IMR-90 (cell line): ENCODE measurements around the gene OR10A3.

Experiments used
- POLR2A ChIP-seq: IDR thresholded peaks from 2 replicates; pipeline ENCODE4 v1.6.1; 2012; ENCODE audit warnings: mild to moderate bottlenecking, low read depth, low read length
- RAD21 ChIP-seq: IDR thresholded peaks from 2 replicates; pipeline ENCODE4 v1.6.1; 2012; ENCODE audit warnings: low read length, improper control_type of control experiment
- TF ChIP-seq, protein P1 (sequence below): conservative IDR thresholded peaks from 2 replicates; pipeline ENCODE4 v1.5.1; 2012; ENCODE audit warnings: mild to moderate bottlenecking, low read depth, low read length, improper control_type of control experiment
- TF ChIP-seq, protein P2 (sequence below): fragments of 150-350 bp; IDR thresholded peaks from 2 replicates; pipeline ENCODE4 v1.6.1; 2016; ENCODE audit warnings: low read depth, mild to moderate bottlenecking, low read length, moderate library complexity, borderline replicate concordance
- TF ChIP-seq, protein P3 (sequence below): fragments of 150-350 bp; IDR thresholded peaks from 2 replicates; pipeline ENCODE4 v1.6.1; 2017; ENCODE audit warnings: mild to moderate bottlenecking, antibody characterized with exemption, low read length, low read depth

- TF ChIP-seq, protein P1, sequence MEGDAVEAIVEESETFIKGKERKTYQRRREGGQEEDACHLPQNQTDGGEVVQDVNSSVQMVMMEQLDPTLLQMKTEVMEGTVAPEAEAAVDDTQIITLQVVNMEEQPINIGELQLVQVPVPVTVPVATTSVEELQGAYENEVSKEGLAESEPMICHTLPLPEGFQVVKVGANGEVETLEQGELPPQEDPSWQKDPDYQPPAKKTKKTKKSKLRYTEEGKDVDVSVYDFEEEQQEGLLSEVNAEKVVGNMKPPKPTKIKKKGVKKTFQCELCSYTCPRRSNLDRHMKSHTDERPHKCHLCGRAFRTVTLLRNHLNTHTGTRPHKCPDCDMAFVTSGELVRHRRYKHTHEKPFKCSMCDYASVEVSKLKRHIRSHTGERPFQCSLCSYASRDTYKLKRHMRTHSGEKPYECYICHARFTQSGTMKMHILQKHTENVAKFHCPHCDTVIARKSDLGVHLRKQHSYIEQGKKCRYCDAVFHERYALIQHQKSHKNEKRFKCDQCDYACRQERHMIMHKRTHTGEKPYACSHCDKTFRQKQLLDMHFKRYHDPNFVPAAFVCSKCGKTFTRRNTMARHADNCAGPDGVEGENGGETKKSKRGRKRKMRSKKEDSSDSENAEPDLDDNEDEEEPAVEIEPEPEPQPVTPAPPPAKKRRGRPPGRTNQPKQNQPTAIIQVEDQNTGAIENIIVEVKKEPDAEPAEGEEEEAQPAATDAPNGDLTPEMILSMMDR, result no peak
- TF ChIP-seq, protein P2, sequence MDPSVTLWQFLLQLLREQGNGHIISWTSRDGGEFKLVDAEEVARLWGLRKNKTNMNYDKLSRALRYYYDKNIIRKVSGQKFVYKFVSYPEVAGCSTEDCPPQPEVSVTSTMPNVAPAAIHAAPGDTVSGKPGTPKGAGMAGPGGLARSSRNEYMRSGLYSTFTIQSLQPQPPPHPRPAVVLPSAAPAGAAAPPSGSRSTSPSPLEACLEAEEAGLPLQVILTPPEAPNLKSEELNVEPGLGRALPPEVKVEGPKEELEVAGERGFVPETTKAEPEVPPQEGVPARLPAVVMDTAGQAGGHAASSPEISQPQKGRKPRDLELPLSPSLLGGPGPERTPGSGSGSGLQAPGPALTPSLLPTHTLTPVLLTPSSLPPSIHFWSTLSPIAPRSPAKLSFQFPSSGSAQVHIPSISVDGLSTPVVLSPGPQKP, result no peak
- no peak for TF ChIP-seq POLR2A
- no peak for TF ChIP-seq RAD21
- TF ChIP-seq, protein P3, sequence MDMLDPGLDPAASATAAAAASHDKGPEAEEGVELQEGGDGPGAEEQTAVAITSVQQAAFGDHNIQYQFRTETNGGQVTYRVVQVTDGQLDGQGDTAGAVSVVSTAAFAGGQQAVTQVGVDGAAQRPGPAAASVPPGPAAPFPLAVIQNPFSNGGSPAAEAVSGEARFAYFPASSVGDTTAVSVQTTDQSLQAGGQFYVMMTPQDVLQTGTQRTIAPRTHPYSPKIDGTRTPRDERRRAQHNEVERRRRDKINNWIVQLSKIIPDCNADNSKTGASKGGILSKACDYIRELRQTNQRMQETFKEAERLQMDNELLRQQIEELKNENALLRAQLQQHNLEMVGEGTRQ, result no peak
Measured at GRCh38 chr11:7967826-7968225, 26.3 kb upstream of the OR10A3 start.
